ENCODE data around the gene PLK2.

PLK2 gene

GRCh38 chr5:58451732-58452565, 7.9 kb downstream of the PLK2 start:
- ATAC-seq (replicated peaks) (no peak), DNase-seq (no peak)
- Mint-ChIP-seq H3K4me1 (ENCODE audit: low read depth in 2 of 2) (no peaks in the 10 kb centered on the region), H3K27me3 (peaks cover 14 to 19% of the 10 kb centered on the region in 2 donors), H3K36me3 (ENCODE audit: insufficient read depth) (no peaks in the 10 kb centered on the region), H3K4me3 (no peak overlapping the region), H3K9me3 (peaks cover 0 to under 1% of the 10 kb centered on the region in 2 donors), H3K27ac (no peak overlapping the region)

DNA sequence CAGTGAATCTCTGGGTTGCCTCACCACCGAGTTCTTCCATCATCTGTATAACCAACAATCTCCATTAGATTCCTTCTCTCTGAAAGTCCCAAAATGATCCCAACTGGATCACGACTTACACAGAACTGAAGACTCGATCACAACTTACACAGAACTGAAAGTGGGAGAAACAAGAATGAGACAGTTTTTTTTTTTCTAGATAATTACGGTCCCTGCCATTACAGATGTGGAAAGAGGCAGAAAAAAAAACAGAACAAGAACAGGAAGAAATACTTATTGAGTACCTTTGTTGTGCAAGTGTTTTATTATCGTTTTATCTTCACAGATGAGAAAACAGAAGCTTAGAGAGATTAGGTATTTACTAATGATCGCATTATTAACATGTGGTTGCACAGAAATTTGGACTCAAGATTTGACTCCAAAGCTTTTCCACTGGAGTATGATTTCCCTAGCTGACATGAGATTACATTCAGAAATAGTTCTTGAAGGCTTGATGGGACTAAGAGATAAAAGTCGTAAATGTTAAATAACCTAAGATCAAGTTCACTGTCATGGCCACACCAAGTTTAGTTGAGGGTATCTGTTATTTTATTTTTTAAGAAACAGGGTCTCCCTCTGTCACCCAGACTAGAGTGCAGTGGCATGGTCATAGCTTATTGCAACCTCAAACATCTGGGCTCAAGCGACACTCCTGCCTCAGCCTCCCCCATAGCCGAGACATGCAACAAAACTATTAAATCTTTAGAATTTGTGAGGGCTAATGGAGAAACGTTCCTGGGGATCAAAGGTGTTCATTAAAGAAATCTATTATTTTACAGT, 8.9 kb downstream of the PLK2 start:
- peaks cover 0 to 2% of the 10 kb centered on the region in 2 donors for H3K9me3 Mint-ChIP-seq
- no peaks in the 10 kb centered on the region for H3K4me1 Mint-ChIP-seq (ENCODE audit: low read depth in 2 of 2)
- no peak overlapping the region for H3K4me3 Mint-ChIP-seq
- peaks cover 18 to 28% of the 10 kb centered on the region in 2 donors for H3K27me3 Mint-ChIP-seq
- ATAC-seq (replicated peaks): no peak
- H3K27ac Mint-ChIP-seq: no peak overlapping the region
- DNase-seq: no peak
- no peaks in the 10 kb centered on the region for H3K36me3 Mint-ChIP-seq (ENCODE audit: insufficient read depth)

- ATAC-seq (replicated peaks): no peak
These were observed 9.9 kb downstream of the PLK2 start for GRCh38 chr5:58450018-58450417.

DNA sequence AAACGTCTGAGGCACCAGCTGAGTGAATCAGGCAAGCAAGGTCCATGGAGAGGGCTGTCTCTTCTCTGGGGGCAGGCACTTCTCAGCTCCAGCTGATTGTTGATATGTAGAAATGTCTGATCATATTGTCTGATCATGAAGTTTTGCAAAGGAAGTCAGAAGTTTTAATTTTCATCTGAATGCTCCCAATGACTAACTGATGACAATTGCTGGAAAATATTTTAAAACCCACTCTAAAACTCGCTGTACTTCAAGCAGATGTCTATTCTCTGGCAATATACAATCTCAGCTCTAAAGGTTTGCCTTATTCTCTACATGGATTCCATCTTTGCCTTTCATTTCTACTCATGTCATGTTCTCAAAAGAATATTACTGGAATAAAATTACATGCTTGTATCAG, 12.7 kb downstream of the PLK2 start:
- H3K36me3 Mint-ChIP-seq (ENCODE audit: insufficient read depth): no peaks in the 10 kb centered on the region
- ATAC-seq (replicated peaks): no peak
- peaks cover 13 to 28% of the 10 kb centered on the region in 2 donors for H3K27me3 Mint-ChIP-seq
- no peak overlapping the region for H3K4me3 Mint-ChIP-seq
- no peak for DNase-seq
- H3K27ac Mint-ChIP-seq: no peak overlapping the region
- no peaks in the 10 kb centered on the region for H3K4me1 Mint-ChIP-seq (ENCODE audit: low read depth in 2 of 2)
- peaks cover 0 to 2% of the 10 kb centered on the region in 2 donors for H3K9me3 Mint-ChIP-seq

More at GRCh38 chr5:58450018-58450417, 9.9 kb downstream of the PLK2 start:
- no peak for DNase-seq
- H3K4me1 Mint-ChIP-seq (ENCODE audit: low read depth in 2 of 2): no peaks in the 10 kb centered on the region
- H3K9me3 Mint-ChIP-seq: peaks cover 0 to 2% of the 10 kb centered on the region in 2 donors
- H3K4me3 Mint-ChIP-seq: no peak overlapping the region
- no peaks in the 10 kb centered on the region for H3K36me3 Mint-ChIP-seq (ENCODE audit: insufficient read depth)
- peaks cover 18 to 35% of the 10 kb centered on the region in 2 donors for H3K27me3 Mint-ChIP-seq
- no peak overlapping the region for H3K27ac Mint-ChIP-seq

GRCh38 chr5:58446024-58446423, 13.9 kb downstream of the PLK2 start:
- no peak overlapping the region for H3K4me3 Mint-ChIP-seq
- peaks cover 6 to 20% of the 10 kb centered on the region in 2 donors for H3K27me3 Mint-ChIP-seq
- H3K9me3 Mint-ChIP-seq: peaks cover 0 to 2% of the 10 kb centered on the region in 2 donors
- no peaks in the 10 kb centered on the region for H3K36me3 Mint-ChIP-seq (ENCODE audit: insufficient read depth)
- no peaks in the 10 kb centered on the region for H3K4me1 Mint-ChIP-seq (ENCODE audit: low read depth in 2 of 2)
- no peak overlapping the region for H3K27ac Mint-ChIP-seq
- no peak for ATAC-seq (replicated peaks)
- no peak for DNase-seq

- peaks cover 0 to 2% of the 10 kb centered on the region in 2 donors for H3K9me3 Mint-ChIP-seq
These were observed 15.1 kb downstream of the PLK2 start for GRCh38 chr5:58444805-58445204.

GRCh38 chr5:58440901-58441460, 18.9 kb downstream of the PLK2 start:
- no peak for DNase-seq
- ATAC-seq (replicated peaks): no peak
- Mint-ChIP-seq H3K4me3 (no peak overlapping the region), H3K4me1 (ENCODE audit: low read depth in 2 of 2) (no peaks in the 10 kb centered on the region), H3K27me3 (peaks cover 0 to 6% of the 10 kb centered on the region in 2 donors), H3K27ac (no peak overlapping the region), H3K36me3 (ENCODE audit: insufficient read depth) (no peaks in the 10 kb centered on the region), H3K9me3 (no peaks in the 10 kb centered on the region)

More at GRCh38 chr5:58444805-58445204, 15.1 kb downstream of the PLK2 start:
- no peaks in the 10 kb centered on the region for H3K4me1 Mint-ChIP-seq (ENCODE audit: low read depth in 2 of 2)
- H3K4me3 Mint-ChIP-seq: no peak overlapping the region
- H3K27me3 Mint-ChIP-seq: peaks cover 6 to 20% of the 10 kb centered on the region in 2 donors
- no peak overlapping the region for H3K27ac Mint-ChIP-seq
- DNase-seq (no peak), ATAC-seq (replicated peaks) (no peak)
- H3K36me3 Mint-ChIP-seq (ENCODE audit: insufficient read depth): no peaks in the 10 kb centered on the region

DNA sequence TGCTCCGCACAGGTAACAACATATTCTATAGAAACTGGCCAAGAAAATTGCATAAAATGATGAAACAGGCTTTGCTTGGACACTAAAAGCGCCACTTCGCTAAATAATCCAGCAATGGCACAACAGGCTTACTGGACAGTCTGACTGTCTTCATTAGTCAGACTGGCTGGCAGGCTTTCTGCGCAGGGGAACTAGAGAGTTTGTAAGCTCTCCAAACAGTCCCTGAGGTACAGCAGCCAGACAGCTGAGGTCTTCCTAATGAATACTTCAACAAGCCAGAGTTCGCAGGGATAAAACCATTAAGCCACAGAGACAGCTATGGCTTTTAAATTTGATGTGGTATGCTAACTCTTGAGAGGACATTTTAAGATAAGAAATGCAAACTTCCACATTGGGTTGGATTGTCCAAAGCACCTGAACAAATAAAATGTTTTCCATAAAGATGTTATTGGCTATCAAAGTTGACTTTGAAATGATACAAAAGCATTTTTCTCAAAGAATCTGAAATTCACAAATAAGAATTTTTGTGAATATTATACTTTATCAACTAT, 20.7 kb downstream of the PLK2 start:
- Mint-ChIP-seq H3K36me3 (ENCODE audit: insufficient read depth) (no peaks in the 10 kb centered on the region), H3K9me3 (no peaks in the 10 kb centered on the region), H3K4me3 (no peak overlapping the region), H3K27me3 (no peaks in the 10 kb centered on the region), H3K4me1 (ENCODE audit: low read depth in 2 of 2) (no peaks in the 10 kb centered on the region), H3K27ac (no peak overlapping the region)
- no peak for DNase-seq
- no peak for ATAC-seq (replicated peaks)

DNA sequence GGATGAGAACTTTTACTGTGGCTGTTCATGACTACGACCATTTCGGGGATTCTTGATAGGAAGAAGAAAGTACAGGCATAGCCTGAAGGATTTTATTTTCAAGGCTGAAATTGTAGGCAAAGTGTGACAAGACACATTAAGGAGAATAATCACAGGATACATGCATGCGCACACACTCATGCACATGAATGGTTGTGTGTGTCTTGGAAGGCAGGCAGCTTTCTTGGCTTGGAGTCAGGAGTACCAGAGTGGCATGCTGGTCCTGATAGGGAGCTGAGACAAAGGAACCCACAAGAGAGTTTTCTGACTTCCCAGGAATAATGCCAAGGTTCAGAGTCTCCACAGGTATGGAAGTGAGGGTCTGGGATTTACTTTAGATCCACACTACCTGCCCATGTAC, 22.2 kb downstream of the PLK2 start:
- no peaks in the 10 kb centered on the region for H3K9me3 Mint-ChIP-seq
- H3K27me3 Mint-ChIP-seq: no peaks in the 10 kb centered on the region
- H3K27ac Mint-ChIP-seq: no peak overlapping the region
- H3K4me1 Mint-ChIP-seq (ENCODE audit: low read depth in 2 of 2): no peaks in the 10 kb centered on the region
- no peak for DNase-seq
- H3K4me3 Mint-ChIP-seq: no peak overlapping the region
- no peak for ATAC-seq (replicated peaks)
- H3K36me3 Mint-ChIP-seq (ENCODE audit: insufficient read depth): no peaks in the 10 kb centered on the region

- Mint-ChIP-seq H3K9me3 (peaks cover 0 to 2% of the 10 kb centered on the region in 2 donors), H3K36me3 (ENCODE audit: insufficient read depth) (no peaks in the 10 kb centered on the region), H3K27ac (no peak overlapping the region), H3K4me3 (no peak overlapping the region), H3K4me1 (ENCODE audit: low read depth in 2 of 2) (no peaks in the 10 kb centered on the region), H3K27me3 (peaks cover 0 to 6% of the 10 kb centered on the region in 2 donors)
- DNase-seq (no peak), ATAC-seq (replicated peaks) (no peak)
These were observed 28.1 kb downstream of the PLK2 start for GRCh38 chr5:58431832-58432231.

DNA sequence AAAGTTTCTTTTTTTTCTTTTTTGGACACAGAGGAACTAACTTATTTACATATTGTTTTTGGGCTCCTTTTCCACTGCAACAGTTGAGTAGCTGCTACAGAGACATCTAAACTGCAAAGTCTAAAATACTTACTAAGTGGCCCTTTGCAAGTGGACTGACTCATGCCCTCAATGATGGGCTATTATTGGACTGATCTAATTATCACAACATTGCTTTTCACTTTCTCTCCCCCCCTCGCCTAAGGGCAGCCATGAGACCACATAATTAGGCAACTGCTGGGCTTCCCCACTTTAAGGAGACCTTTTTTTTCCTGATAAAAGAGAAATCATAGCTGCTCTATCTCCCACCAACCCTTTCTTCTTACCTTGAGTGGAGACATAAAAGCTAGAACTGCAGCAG, 47.0 kb downstream of the PLK2 start:
- H3K4me3 Mint-ChIP-seq: no peak overlapping the region
- no peak overlapping the region for H3K27ac Mint-ChIP-seq
- H3K9me3 Mint-ChIP-seq: no peaks in the 10 kb centered on the region
- peaks cover 8 to 35% of the 10 kb centered on the region in 2 donors for H3K27me3 Mint-ChIP-seq
- no peaks in the 10 kb centered on the region for H3K4me1 Mint-ChIP-seq (ENCODE audit: low read depth in 2 of 2)
- ATAC-seq (replicated peaks) (no peak), DNase-seq (no peak)
- no peaks in the 10 kb centered on the region for H3K36me3 Mint-ChIP-seq (ENCODE audit: insufficient read depth)

DNA sequence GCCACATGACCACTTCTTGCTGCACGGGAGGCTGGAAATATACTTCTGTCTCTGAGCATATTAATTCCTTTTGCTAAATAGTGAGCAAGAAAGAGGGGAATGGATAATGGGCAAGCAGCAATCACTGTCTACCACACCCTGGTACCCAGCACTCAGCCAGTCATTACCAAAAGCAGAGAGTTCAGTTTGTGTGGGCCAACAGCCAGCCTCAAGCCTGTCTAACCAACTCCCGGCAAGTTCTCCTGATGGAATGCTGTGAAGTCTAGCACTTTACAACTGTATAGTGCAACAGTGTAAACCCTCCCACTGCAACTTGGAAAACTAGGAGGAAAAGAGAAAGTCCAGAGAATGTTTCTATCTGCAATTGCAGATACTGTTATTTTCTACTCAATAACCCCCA, 47.8 kb downstream of the PLK2 start:
- no peak overlapping the region for H3K4me3 Mint-ChIP-seq
- no peaks in the 10 kb centered on the region for H3K4me1 Mint-ChIP-seq (ENCODE audit: low read depth in 2 of 2)
- H3K36me3 Mint-ChIP-seq (ENCODE audit: insufficient read depth): no peaks in the 10 kb centered on the region
- H3K27me3 Mint-ChIP-seq: peaks cover 8 to 35% of the 10 kb centered on the region in 2 donors
- H3K27ac Mint-ChIP-seq: no peak overlapping the region
- no peak for ATAC-seq (replicated peaks)
- H3K9me3 Mint-ChIP-seq: no peaks in the 10 kb centered on the region
- no peak for DNase-seq

- Mint-ChIP-seq H3K36me3 (ENCODE audit: insufficient read depth) (no peaks in the 10 kb centered on the region), H3K9me3 (no peaks in the 10 kb centered on the region), H3K27ac (no peak overlapping the region), H3K27me3 (peaks cover 8 to 30% of the 10 kb centered on the region in 2 donors), H3K4me1 (ENCODE audit: low read depth in 2 of 2) (no peaks in the 10 kb centered on the region), H3K4me3 (no peak overlapping the region)
- ATAC-seq (replicated peaks) (no peak), DNase-seq (no peak)
These were observed 48.5 kb downstream of the PLK2 start for GRCh38 chr5:58411372-58411771.
